H1 (cell line): ENCODE results near the gene CIB2. TPM values are rescaled to one million over a fixed set of nuclear protein-coding genes. Genes with fewer than 3 reads are reported as not detected.
A peak's percentile ranks its signal among the peaks of the same experiment; 100 is the strongest.

Experiments
- CTCF ChIA-PET: fragments of 300-600 bp; sonication (Branson Sonifier 250); formaldehyde crosslinking; loops from one replicate; lab custom pipeline; 2021; ENCODE audit not compliant: partially characterized antibody; lab: Charles Lee
- POLR2A ChIA-PET: fragments of 300-600 bp; sonication (Branson Sonifier 250); formaldehyde crosslinking; loops from one replicate; lab custom pipeline; 2021; ENCODE audit warnings: inconsistent platforms; ENCODE audit not compliant: partially characterized antibody; lab: Charles Lee
- DNase-seq, 2 experiments: peaks; one replicate each; pipeline versions ENCODE4 v3.0.0 to v3.0.0-alpha.2; 2010 to 2022; ENCODE audit warnings: low spot score in 2 of 2, low read depth in 1 of 2, mixed read lengths in 1 of 2
- FAIRE-seq: peaks from 2 replicates; lab custom pipeline; 2011; peaks lifted over from hg19 to GRCh38; lab: Jason Lieb, UNC
- H2AFZ ChIP-seq: 2 replicates; pipeline ENCODE4 v1.8.1; 2012; ENCODE audit warnings: low read length, inconsistent platforms
- H2AK5ac ChIP-seq: 2 replicates; pipeline ENCODE4 v1.6.1; 2013; ENCODE audit warnings: low read depth, low read length
- H2BK120ac ChIP-seq: replicated peaks from 2 replicates; pipeline ENCODE3; 2013; ENCODE audit warnings: low read depth, low read length, inconsistent platforms
- H2BK12ac ChIP-seq: 2 replicates; pipeline ENCODE4 v1.6.1; 2013; ENCODE audit warnings: low read depth, low read length
- H2BK15ac ChIP-seq: 2 replicates; pipeline ENCODE4 v1.6.1; 2013; ENCODE audit warnings: low read length
- H2BK20ac ChIP-seq: 2 replicates; pipeline ENCODE4 v1.6.1; 2013; ENCODE audit warnings: low read length
- H2BK5ac ChIP-seq: 2 replicates; pipeline ENCODE4 v1.6.1; 2013; ENCODE audit warnings: low read depth, low read length
- H3K14ac ChIP-seq: 2 replicates; pipeline ENCODE4 v1.6.1; 2013; ENCODE audit warnings: inconsistent platforms; ENCODE audit not compliant: insufficient read length
- H3K18ac ChIP-seq: 2 replicates; pipeline ENCODE4 v1.6.1; 2013; ENCODE audit warnings: low read length; ENCODE audit errors: extremely low read depth
- H3K23ac ChIP-seq: 2 replicates; pipeline ENCODE4 v1.6.1; 2013; ENCODE audit warnings: inconsistent platforms; ENCODE audit not compliant: insufficient read length
- H3K23me2 ChIP-seq: 2 replicates; pipeline ENCODE4 v1.6.1; 2013; ENCODE audit warnings: low read depth, low read length
- H3K27ac ChIP-seq: 2 replicates; pipeline ENCODE4 v1.6.1; 2011; ENCODE audit warnings: low read depth, low read length, inconsistent platforms
- H3K27me3 ChIP-seq, 4 experiments: replicated peaks in 1 of 4; 1 replicate in 1 of 4; 2 replicates in 3 of 4; pipeline versions ENCODE4 v1.6.1 to v1.8.1; 2011 to 2013; ENCODE audit warnings: low read length in 3 of 4, mild to moderate bottlenecking in 3 of 4, inconsistent platforms in 2 of 4, mixed read lengths in 2 of 4, moderate library complexity in 1 of 4; ENCODE audit not compliant: control insufficient read depth in 3 of 4, insufficient read depth in 3 of 4; ENCODE audit errors: extremely low read depth in 1 of 4
- H3K36me3 ChIP-seq, 4 experiments: 2 replicates each; pipeline versions ENCODE4 v1.6.1 to v1.8.1; 2011 to 2013; ENCODE audit warnings: mild to moderate bottlenecking in 4 of 4, low read length in 3 of 4, moderate library complexity in 2 of 4, control low read depth in 1 of 4, inconsistent platforms in 1 of 4; ENCODE audit not compliant: insufficient read depth in 4 of 4, control insufficient read depth in 2 of 4
- H3K4ac ChIP-seq: replicated peaks from 2 replicates; pipeline ENCODE3; 2013; ENCODE audit warnings: low read length, low read depth, mixed read lengths, inconsistent platforms; ENCODE audit not compliant: insufficient read length
- H3K4me1 ChIP-seq, 4 experiments: replicated peaks in 1 of 4; 1 replicate in 1 of 4; 2 replicates in 3 of 4; pipeline versions ENCODE4 v1.6.1 to v1.8.1; 2011 to 2013; ENCODE audit warnings: low read length in 3 of 4, inconsistent platforms in 2 of 4, mixed read lengths in 1 of 4; ENCODE audit not compliant: insufficient read depth in 4 of 4, control insufficient read depth in 3 of 4
- H3K4me2 ChIP-seq, 2 experiments: 2 replicates each; pipeline versions ENCODE4 v1.6.1 to v1.8.1; 2011 to 2013; ENCODE audit warnings: low read depth in 2 of 2, low read length in 2 of 2, control low read depth in 1 of 2, inconsistent platforms in 1 of 2, mild to moderate bottlenecking in 1 of 2; ENCODE audit not compliant: insufficient read depth in 1 of 2
- H3K4me3 ChIP-seq, 4 experiments: fragments of 200-600, 300-600 bp in 1 of 4; sonication (generic), shearing (Covaris generic), sonication (Bioruptor Twin) in 1 of 4; 2 replicates each; pipeline versions ENCODE4 v1.5.1 to v1.8.1; 2011 to 2016; ENCODE audit warnings: low read length in 4 of 4, low read depth in 3 of 4, control low read depth in 2 of 4, inconsistent platforms in 2 of 4, mild to moderate bottlenecking in 2 of 4, mixed read lengths in 1 of 4, moderate library complexity in 1 of 4; ENCODE audit not compliant: insufficient read depth in 2 of 4; ENCODE audit errors: extremely low read depth in 1 of 4
- H3K56ac ChIP-seq: replicated peaks from 2 replicates; pipeline ENCODE3; 2013; ENCODE audit warnings: low read depth, mild to moderate bottlenecking, mixed read lengths, low read length, inconsistent platforms; ENCODE audit not compliant: insufficient read length
- H3K79me1 ChIP-seq: 2 replicates; pipeline ENCODE4 v1.6.1; 2013; ENCODE audit warnings: low read depth, low read length, control low read depth
- H3K79me2 ChIP-seq, 2 experiments: 2 replicates each; pipeline versions ENCODE4 v1.6.1 to v1.8.1; 2012 to 2013; ENCODE audit warnings: low read length in 2 of 2, mild to moderate bottlenecking in 2 of 2, inconsistent platforms in 1 of 2; ENCODE audit not compliant: insufficient read depth in 2 of 2, control insufficient read depth in 1 of 2
- H3K9ac ChIP-seq, 4 experiments: replicated peaks in 1 of 4; 1 replicate in 1 of 4; 2 replicates in 3 of 4; pipeline versions ENCODE4 v1.6.1 to v1.8.1; 2011 to 2013; ENCODE audit warnings: low read depth in 3 of 4, low read length in 3 of 4, control low read depth in 2 of 4, mild to moderate bottlenecking in 2 of 4, moderate library complexity in 2 of 4, inconsistent platforms in 1 of 4; ENCODE audit errors: extremely low read depth in 1 of 4
- H3K9me3 ChIP-seq, 2 experiments: 2 replicates each; pipeline versions ENCODE4 v1.6.1 to v1.8.1; 2012 to 2013; ENCODE audit warnings: mild to moderate bottlenecking in 2 of 2, moderate library complexity in 2 of 2, control low read depth in 1 of 2, inconsistent platforms in 1 of 2, low read depth in 1 of 2, low read length in 1 of 2, mixed read lengths in 1 of 2; ENCODE audit not compliant: insufficient read depth in 2 of 2
- H4K20me1 ChIP-seq, 2 experiments: replicated peaks in 1 of 2; 2 replicates each; pipeline versions ENCODE3 to v1.8.1; 2011 to 2013; ENCODE audit warnings: inconsistent platforms in 2 of 2, low read length in 2 of 2, mild to moderate bottlenecking in 1 of 2; ENCODE audit not compliant: insufficient read depth in 2 of 2, control insufficient read depth in 1 of 2
- H4K5ac ChIP-seq: 2 replicates; pipeline ENCODE4 v1.6.1; 2013; ENCODE audit warnings: low read length, low read depth, mixed read lengths, inconsistent platforms; ENCODE audit not compliant: insufficient read length
- H4K8ac ChIP-seq: 2 replicates; pipeline ENCODE4 v1.8.0; 2013; ENCODE audit warnings: mild to moderate bottlenecking, moderate library complexity, low read length, inconsistent platforms; ENCODE audit not compliant: insufficient read depth; ENCODE audit errors: extremely low read depth
- H4K91ac ChIP-seq: replicated peaks from 2 replicates; pipeline ENCODE3; 2013; ENCODE audit warnings: low read length, mixed read lengths, inconsistent platforms; ENCODE audit not compliant: insufficient read length
- BCL11A ChIP-seq, 2 experiments: IDR thresholded peaks; one replicate each; pipeline ENCODE4 v1.6.1; 2011; ENCODE audit warnings: low read depth in 2 of 2, low read length in 2 of 2, mild to moderate bottlenecking in 2 of 2
- CHD1 ChIP-seq: IDR thresholded peaks from 2 replicates; pipeline ENCODE4 v1.6.1; 2012; ENCODE audit warnings: low read depth, low read length, improper control_type of control experiment
- CREB1 ChIP-seq: IDR thresholded peaks from 2 replicates; pipeline ENCODE4 v1.6.1; 2012; ENCODE audit warnings: inconsistent platforms
- EGR1 ChIP-seq: IDR thresholded peaks from 2 replicates; pipeline ENCODE4 v1.6.1; 2011; ENCODE audit warnings: low read depth, low read length, borderline replicate concordance
- KDM1A ChIP-seq: fragments of 200-600, 300-600 bp; sonication (generic); IDR thresholded peaks from 2 replicates; pipeline ENCODE4 v1.7.1; 2016; ENCODE audit warnings: mild to moderate bottlenecking, low read length, borderline replicate concordance
- SP4 ChIP-seq: IDR thresholded peaks from 2 replicates; pipeline ENCODE4 v1.6.1; 2012; ENCODE audit warnings: low read length, inconsistent platforms
- SUZ12 ChIP-seq: fragments of 200-600 bp; sonication (generic); IDR thresholded peaks from 2 replicates; pipeline ENCODE4 v1.6.1; 2012; ENCODE audit warnings: mild to moderate bottlenecking, inconsistent platforms, low read length, moderate library complexity, mixed read lengths
- WGBS, 2 experiments: shearing (Covaris generic) in 1 of 2; methylation state at CpG; one replicate each; pipeline versions ENCODE4 v1.1.6 to v1.1.7; 2013 to 2015; ENCODE audit warnings: low lambda C conversion rate in 2 of 2, mixed read lengths in 2 of 2, inconsistent platforms in 1 of 2, low coverage in 1 of 2, missing lambda C conversion rate in 1 of 2; ENCODE audit not compliant: insufficient replicate concordance in 2 of 2, insufficient coverage in 1 of 2, insufficient read length in 1 of 2; ENCODE audit errors: extremely low coverage in 1 of 2, missing lambda C conversion rate in 1 of 2; 5-methylcytosine and 5-hydroxymethylcytosine counted together
- polyA plus RNA-seq, 7 experiments: library from polyadenylated mRNA; depleted of rRNA in 3 of 7; stranded (reverse) in 5 of 7; unstranded in 2 of 7; fragments of >200 nt in 5 of 7; fragments of 200-250 nt in 2 of 7; gene quantifications; 1 replicate in 5 of 7; 2 replicates in 1 of 7; 4 replicates in 1 of 7; pipeline versions ENCODE4 v1.2.1 to v1.2.3, GENCODE V29; 2011 to 2013; ENCODE audit warnings: missing spikeins in 2 of 7, mixed read lengths in 2 of 7
- total RNA-seq: library from RNA; stranded (reverse); fragmentation: NEBNext Ultra II Directional; extraction: Animal tissue kit (Norgen Biotek cat#: 25700); gene quantifications from 2 replicates; pipeline ENCODE4 v1.2.1, GENCODE V29; 2021
- TF ChIP-seq, protein P1 (sequence below): IDR thresholded peaks from 2 replicates; pipeline ENCODE4 v1.6.1; 2011; ENCODE audit warnings: low read depth, mild to moderate bottlenecking, low read length; ENCODE audit not compliant: insufficient read depth
- TF ChIP-seq, protein P2 (sequence below): IDR thresholded peaks from 2 replicates; pipeline ENCODE4 v1.6.1; 2011; ENCODE audit warnings: low read length, improper control_type of control experiment

The CIB2 gene
- total and polyA plus RNA-seq, 2 of the 8 experiments (the other 6 are each of a cell fraction or from before 2014, with no cell fraction given) = 41.5 to 45.8 TPM

DNA sequence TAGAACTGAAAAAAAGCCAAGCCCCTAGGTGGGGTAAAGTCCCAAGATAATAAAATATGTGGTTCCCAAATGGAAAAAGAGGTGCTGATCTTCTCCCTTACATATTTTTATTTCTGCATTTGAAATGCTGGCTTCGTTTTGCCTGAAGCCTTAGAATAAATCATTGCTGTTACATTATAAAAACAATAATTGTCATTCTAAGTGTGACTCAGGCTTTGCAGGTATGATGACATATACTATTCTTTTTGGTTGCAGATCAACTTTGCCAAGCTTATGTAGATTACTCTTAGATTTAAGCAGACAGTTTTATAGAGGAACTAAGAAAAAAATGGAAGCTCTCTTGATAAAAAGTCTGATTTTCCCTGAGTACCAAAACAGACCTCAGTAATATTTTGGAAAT is 25.4 kb upstream of the CIB2 start:
- WGBS, 2 experiments = 30% methylated on average over 1 of the region's 1 CpG; no CpG with 5 or more reads in 1 of the 2 experiments
- FAIRE-seq = no peak

More for the DNA sequence above, 25.4 kb upstream of the CIB2 start:
- peaks cover 0 to 4% (median 0%) of the 10 kb centered on the region in 4 experiments; a peak in 2 of 7 replicates for H3K4me1 ChIP-seq
- H2AFZ ChIP-seq = no peak overlapping the region
- H3K23me2 ChIP-seq = no peaks in the 10 kb centered on the region
- no peak overlapping the region for H2BK15ac ChIP-seq
- no peak overlapping the region for H3K27ac ChIP-seq
- no peak for TF ChIP-seq BCL11A (IDR thresholded peaks at IDR 0.05; ENCODE audit: low read depth in 2 of 2, low read length in 2 of 2)
- no peak for TF ChIP-seq SP4
- TF ChIP-seq KDM1A = no peak
- TF ChIP-seq SUZ12 = no peak
- no peak for TF ChIP-seq EGR1
- TF ChIP-seq, protein P1, sequence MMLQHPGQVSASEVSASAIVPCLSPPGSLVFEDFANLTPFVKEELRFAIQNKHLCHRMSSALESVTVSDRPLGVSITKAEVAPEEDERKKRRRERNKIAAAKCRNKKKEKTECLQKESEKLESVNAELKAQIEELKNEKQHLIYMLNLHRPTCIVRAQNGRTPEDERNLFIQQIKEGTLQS = no peak
- TF ChIP-seq CHD1 = no peak
- no peak for TF ChIP-seq CREB1
- TF ChIP-seq, protein P2, sequence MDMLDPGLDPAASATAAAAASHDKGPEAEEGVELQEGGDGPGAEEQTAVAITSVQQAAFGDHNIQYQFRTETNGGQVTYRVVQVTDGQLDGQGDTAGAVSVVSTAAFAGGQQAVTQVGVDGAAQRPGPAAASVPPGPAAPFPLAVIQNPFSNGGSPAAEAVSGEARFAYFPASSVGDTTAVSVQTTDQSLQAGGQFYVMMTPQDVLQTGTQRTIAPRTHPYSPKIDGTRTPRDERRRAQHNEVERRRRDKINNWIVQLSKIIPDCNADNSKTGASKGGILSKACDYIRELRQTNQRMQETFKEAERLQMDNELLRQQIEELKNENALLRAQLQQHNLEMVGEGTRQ = no peak
- H3K23ac ChIP-seq = no peak overlapping the region
- no peak overlapping the region for H3K56ac ChIP-seq
- POLR2A ChIA-PET = no interaction called here
- peaks cover 0 to 1% of the 10 kb centered on the region in 2 experiments for H4K20me1 ChIP-seq
- H2BK20ac ChIP-seq = no peak overlapping the region
- no peak overlapping the region for H4K91ac ChIP-seq
- H2AK5ac ChIP-seq = no peak overlapping the region
- peak overlapping the region in 1 of 4 experiments; percentile 7; a peak in 1 of 8 replicates for H3K4me3 ChIP-seq
- CTCF ChIA-PET = interaction anchor here (0.9 to 1.7 kb wide), 7 partner anchors 9 to 86 kb away, joined by 3 to 8 read pairs (median 3); no protein-coding TSS in a partner anchor
- no peak overlapping the region for H4K5ac ChIP-seq
- H3K79me2 ChIP-seq = no peaks in the 10 kb centered on the region
- no peak overlapping the region for H2BK120ac ChIP-seq
- H3K18ac ChIP-seq = no peak overlapping the region
- H4K8ac ChIP-seq = no peak overlapping the region
- peak overlapping the region in 1 of 2 experiments; percentile 19; a peak in 1 of 4 replicates for H3K4me2 ChIP-seq
- no peak overlapping the region for H3K9ac ChIP-seq
- H3K9me3 ChIP-seq = no peaks in the 10 kb centered on the region
- no peak overlapping the region for H3K4ac ChIP-seq
- peaks cover 0 to 6% (median 2%) of the 10 kb centered on the region in 4 experiments; a peak in 4 of 8 replicates for H3K36me3 ChIP-seq
- no peak overlapping the region for H3K14ac ChIP-seq
- no peak overlapping the region for H2BK12ac ChIP-seq
- no peak overlapping the region for H2BK5ac ChIP-seq
- H3K27me3 ChIP-seq = no peaks in the 10 kb centered on the region
- no peak for DNase-seq
- H3K79me1 ChIP-seq = no peaks in the 10 kb centered on the region
